Measurements from ENCODE around the gene CDK5RAP1. TPM values are rescaled to one million over a fixed set of nuclear protein-coding genes. Genes with fewer than 3 reads are reported as not detected.

CDK5RAP1 gene
- total and polyA plus RNA-seq, 9 of the 15 experiments (the other 6 are each of a cell fraction or from before 2014, with no cell fraction given) = 41.6 to 127 (median 58.3) TPM

- TF ChIP-seq USF2 (CRISPR knock-in tag; IDR thresholded peaks at IDR 0.05) = peak; percentile 49; the same call in 1 of the 2 replicates
- peak; percentile 72 for TF ChIP-seq HCFC1 (IDR thresholded peaks at IDR 0.05; ENCODE audit: low read depth, low read length)
- no peak for TF ChIP-seq ZNF668 (CRISPR knock-in tag; IDR thresholded peaks at IDR 0.05)
- TF ChIP-seq CBX8 (IDR thresholded peaks at IDR 0.05; ENCODE audit: borderline replicate concordance, extremely low read depth, low read depth, low read length, poor library complexity, severe bottlenecking) = no peak
- peak; percentile 95 for TF ChIP-seq ZNF384 (IDR thresholded peaks at IDR 0.05; ENCODE audit: low read depth, low read length)
- no peak for TF ChIP-seq U2AF1 (optimal IDR thresholded peaks at IDR 0.05; ENCODE audit: low read depth, low read length)
- TF ChIP-seq ZNF143 (CRISPR knock-in tag; IDR thresholded peaks at IDR 0.05) = peak; percentile 57; the same call in 1 of the 2 replicates
- TF ChIP-seq SRSF7 (optimal IDR thresholded peaks at IDR 0.05; ENCODE audit: low read depth, low read length) = no peak
- TF ChIP-seq SOX6 (IDR thresholded peaks at IDR 0.05) = no peak
- TF ChIP-seq WHSC1 (IDR thresholded peaks at IDR 0.05; ENCODE audit: low read length) = no peak
- no peak for TF ChIP-seq ZNF445 (CRISPR knock-in tag; IDR thresholded peaks at IDR 0.05; ENCODE audit: low read depth)
These were observed 16.7 kb upstream of the CDK5RAP1 start (continued) for GRCh38 chr20:33418033-33418432.

GRCh38 chr20:33415948-33416347, 14.6 kb upstream of the CDK5RAP1 start:
- no peak overlapping the region for H3K4me3 ChIP-seq
- 41% methylated on average over 8 of the region's 8 CpGs for WGBS (ENCODE audit: insufficient coverage, low coverage, missing lambda C conversion rate)
- H4K20me1 ChIP-seq (replicated peaks; ENCODE audit: control insufficient read depth, insufficient read depth, low read length) = no peaks in the 10 kb centered on the region
- H3K36me3 ChIP-seq (ENCODE audit: control insufficient read depth, insufficient read depth, low read length) = peaks cover 42% of the 10 kb centered on the region
- intact Hi-C loops (cut with micrococcal nuclease) (loop anchor here (2.0 kb wide), 1 partner anchor 29 kb away; no protein-coding TSS in a partner anchor), in situ Hi-C loops (cut with MboI) (loop anchor here (10.0 kb wide), 1 partner anchor 239 kb away; no protein-coding TSS in a partner anchor)
- ATAC-seq (peak; percentile 50), FAIRE-seq (no peak), DNase-seq (ENCODE audit: extremely low read depth in 1 of 4, low spot score in 3 of 4) (peak in 3 of 4 experiments; percentile 38 to 63 (median 47))
- no peak overlapping the region for H2AFZ ChIP-seq (ENCODE audit: low read depth, low read length)
- H3K4me2 ChIP-seq (ENCODE audit: insufficient read depth, low read length) = no peak overlapping the region
- no peak overlapping the region for H3K27ac ChIP-seq (ENCODE audit: extremely low read depth, low read depth, low read length)
- H3K27me3 ChIP-seq (ENCODE audit: control insufficient read depth in 2 of 2, insufficient read depth in 2 of 2, low read length in 2 of 2) = no peaks in the 10 kb centered on the region
- H3K9me3 ChIP-seq (replicated peaks; ENCODE audit: control insufficient read depth, insufficient read depth, low read depth, low read length) = no peaks in the 10 kb centered on the region; the same call in 1 of the 2 replicates
- peaks cover 5% of the 10 kb centered on the region for H3K9me1 ChIP-seq (ENCODE audit: control insufficient read depth, insufficient read depth, low read length)
- ChIA-PET POLR2A (interaction anchor here (0.6 to 1.4 kb wide), 2 partner anchors 9 to 216 kb away, joined by 3 to 5 read pairs; no protein-coding TSS in a partner anchor), CTCF (ENCODE audit: low intra/inter-chr PET ratio) (interaction anchor here (0.6 kb wide), 1 partner anchor 17 kb away, joined by 3 read pairs; no protein-coding TSS in a partner anchor)
- no TSS peak for BruUV-seq (replicated peaks)
- H3K4me1 ChIP-seq (replicated peaks in 1 of 2; ENCODE audit: control insufficient read depth in 2 of 2, insufficient read depth in 2 of 2, low read length in 2 of 2) = peaks cover 25 to 26% of the 10 kb centered on the region in 2 experiments; a peak in 4 of 5 replicates
- no peaks in the 10 kb centered on the region; the same call in 2 of the 3 replicates for H3K79me2 ChIP-seq (ENCODE audit: control insufficient read depth, insufficient read depth, low read length)
- H3K9ac ChIP-seq (ENCODE audit: insufficient read depth in 1 of 2, low read depth in 2 of 2, low read length in 2 of 2) = no peak overlapping the region
- TF ChIP-seq CSDE1 (IDR thresholded peaks at IDR 0.05) (no peak), ETV6 (IDR thresholded peaks at IDR 0.05; ENCODE audit: borderline replicate concordance in 1 of 2, low read depth in 2 of 2, low read length in 1 of 2) (no peak), ETV6 (CRISPR knock-in tag; IDR thresholded peaks at IDR 0.05; ENCODE audit: borderline replicate concordance) (no peak), STAG1 (CRISPR knock-in tag; IDR thresholded peaks at IDR 0.05; ENCODE audit: borderline replicate concordance) (peak; percentile 37; the same call in 1 of the 2 replicates), JUND (IDR thresholded peaks at IDR 0.05; ENCODE audit: borderline replicate concordance, low read depth, low read length) (0 out of 2 replicates have a peak, but pooled peaks have one; percentile 5), JUND (tag; IDR thresholded peaks at IDR 0.05; ENCODE audit: borderline replicate concordance, low read depth, low read length) (no peak), SMC3 (conservative IDR thresholded peaks at IDR 0.05; ENCODE audit: insufficient read depth, low read depth, low read length) (0 out of 2 replicates have a peak, but pooled peaks have one; percentile 24), CTCF (IDR thresholded peaks at IDR 0.05 in 2 of 3, conservative IDR thresholded peaks at IDR 0.05 in 1 of 3; ENCODE audit: insufficient read depth in 2 of 3, low read depth in 1 of 3, low read length in 3 of 3) (peak; percentile 66 to 70 (median 69))
